HTR-8/SVneo (cell line): ENCODE results near the gene MAPK8IP3.
"Not testable (repeated sequence)": the region's sequence is repeated elsewhere in the genome, so short reads cannot be mapped to it uniquely, and the experiment has no call there.

Experiments used
- DNase-seq: peaks from one replicate; pipeline ENCODE4 v3.0.0; 2011; ENCODE audit warnings: low spot score, mixed read lengths; ENCODE audit not compliant: insufficient read length
- FAIRE-seq: peaks from 2 replicates; lab custom pipeline; 2011; peaks lifted over from hg19 to GRCh38; lab: Jason Lieb, UNC

The MAPK8IP3 gene

DNA sequence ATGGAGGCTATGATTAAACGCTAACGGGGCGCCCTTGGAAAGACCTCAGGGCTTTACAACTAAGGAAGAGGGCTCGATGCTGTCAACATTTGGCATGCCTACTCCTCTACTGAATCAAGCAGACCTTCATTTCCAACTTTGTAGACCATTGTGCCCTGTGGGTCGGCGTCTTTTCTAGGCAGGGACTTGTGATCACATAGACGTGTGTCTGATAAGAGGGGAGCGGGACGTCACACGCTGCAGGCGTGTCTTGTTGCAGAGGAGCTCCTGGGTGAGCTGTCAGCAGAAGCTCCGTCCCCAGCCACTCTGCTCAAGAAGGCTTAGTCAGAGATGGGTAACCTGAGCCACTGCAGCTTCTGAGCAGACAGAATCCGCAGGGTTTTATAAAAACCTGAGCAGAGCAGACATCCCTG is 2.8 kb downstream of the MAPK8IP3 start:
- FAIRE-seq, result peak; percentile 40
- DNase-seq, result no peak

DNA sequence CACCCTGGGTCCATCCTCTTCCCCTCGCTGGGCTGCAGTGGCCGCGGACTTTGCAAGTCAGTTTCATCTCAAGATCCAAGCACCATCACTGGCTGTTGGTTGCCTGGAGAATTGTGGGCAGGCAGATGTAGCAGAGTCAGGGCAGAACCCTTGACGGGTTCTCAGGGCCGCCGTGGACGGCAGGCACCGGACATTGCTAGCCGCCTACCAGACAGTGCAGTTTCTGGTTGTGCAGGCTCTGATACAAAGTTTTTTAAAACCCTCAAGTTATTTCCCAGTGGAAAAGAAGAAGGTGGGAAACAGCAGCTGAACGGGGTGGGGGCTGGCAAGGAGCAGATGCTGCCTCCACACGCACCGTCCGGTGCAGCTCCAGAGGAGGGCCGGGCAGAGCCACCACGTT is 3.4 kb downstream of the MAPK8IP3 start:
- FAIRE-seq, result no peak
- DNase-seq, result no peak

DNA sequence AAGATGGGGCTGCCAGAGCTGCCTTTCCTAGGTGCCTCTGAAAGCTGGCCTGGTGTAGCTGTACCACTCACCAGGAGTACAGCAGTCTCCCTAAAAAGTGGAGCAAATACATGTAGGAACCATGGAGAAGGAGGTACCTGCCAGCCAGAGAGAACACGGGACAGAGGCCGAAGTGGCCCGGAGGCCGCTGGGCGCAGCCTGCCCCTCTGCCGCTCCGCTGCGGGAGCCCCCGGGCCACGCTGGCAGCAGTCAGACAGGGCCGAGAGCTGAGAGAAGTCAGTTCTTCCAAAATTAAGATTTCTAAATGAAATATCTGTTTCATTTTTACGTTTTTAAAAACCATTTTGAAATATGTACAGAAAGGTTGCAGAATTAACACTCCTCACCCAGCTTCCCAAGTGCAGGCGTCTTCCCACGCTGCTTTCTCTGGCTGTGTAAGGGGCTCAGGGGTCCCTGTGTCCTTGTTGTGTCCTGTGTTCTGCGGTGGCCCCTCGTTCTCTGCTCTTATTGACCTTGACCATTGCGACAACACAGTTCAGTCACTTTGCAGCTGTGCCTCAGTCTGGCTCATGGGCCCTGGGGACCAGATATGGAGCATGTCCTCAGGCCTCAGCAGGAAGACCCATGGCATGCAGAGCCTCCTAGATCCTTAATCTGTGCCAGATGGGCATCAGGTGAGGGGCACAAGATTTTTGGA is 5.0 kb downstream of the MAPK8IP3 start:
- DNase-seq (no peak), FAIRE-seq (no peak)

DNA sequence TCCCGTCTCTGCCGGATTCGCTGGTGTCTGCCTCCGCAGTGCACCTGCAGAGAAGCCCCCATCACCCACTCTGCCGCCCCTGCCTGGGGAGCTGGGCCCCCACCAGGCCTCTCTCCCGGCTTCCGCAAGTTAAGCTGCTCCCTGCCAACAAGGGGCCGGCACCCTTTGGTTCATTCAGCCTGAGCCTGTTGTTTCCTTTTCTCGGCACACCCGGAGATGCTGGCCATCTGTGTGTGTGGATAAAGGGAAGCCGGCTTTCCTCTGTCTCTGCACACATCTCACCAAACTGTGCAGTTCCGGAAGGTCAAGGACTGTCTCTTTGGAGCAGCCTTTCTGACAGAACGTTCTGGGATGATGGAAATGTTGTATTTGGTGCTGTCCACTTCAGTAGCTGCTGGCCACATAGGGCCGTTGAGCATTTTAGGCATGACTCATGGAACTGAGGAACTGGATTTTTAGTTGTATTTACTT is 6.8 kb downstream of the MAPK8IP3 start:
- FAIRE-seq (peak; percentile 36), DNase-seq (no peak)

DNA sequence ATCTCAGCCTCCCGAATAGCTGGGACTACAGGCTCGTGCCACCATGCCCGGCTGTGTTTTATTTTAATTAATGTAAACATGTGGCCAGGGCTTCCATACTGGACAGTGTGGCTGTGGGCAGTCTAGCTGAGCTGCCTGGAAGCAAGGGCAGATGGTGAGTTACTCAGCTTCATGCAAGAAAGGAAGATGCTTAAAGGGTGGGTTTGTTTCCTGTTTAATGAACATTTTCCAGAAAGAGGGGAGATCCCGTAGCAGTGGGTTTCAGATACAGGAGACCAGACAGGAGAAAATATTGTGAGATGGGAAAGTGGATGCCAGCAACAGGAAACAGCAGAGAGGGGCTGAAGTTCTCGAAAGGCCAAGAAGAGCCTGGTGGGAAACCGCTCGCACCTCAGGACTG is 7.3 kb downstream of the MAPK8IP3 start:
- FAIRE-seq (no peak), DNase-seq (no peak)

DNA sequence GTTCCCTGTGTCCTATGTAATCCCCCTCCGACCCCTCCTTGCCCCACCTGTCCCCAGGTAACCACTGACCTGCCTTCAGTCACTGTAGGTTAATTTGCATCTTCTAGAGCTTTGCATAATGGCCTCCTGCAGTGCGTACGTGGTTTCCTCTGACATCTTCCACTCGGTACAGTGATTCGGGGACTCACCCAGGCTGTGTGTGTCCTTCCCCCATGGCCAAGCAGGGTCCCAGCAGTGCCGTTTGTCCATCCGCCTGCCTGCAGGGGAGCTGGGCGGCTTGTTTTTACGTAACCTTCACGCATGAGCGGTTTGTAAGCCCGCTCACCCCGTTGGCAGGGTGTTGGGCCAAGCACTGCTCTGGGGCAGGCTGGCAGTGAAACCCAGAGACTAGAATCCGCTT is 7.9 kb downstream of the MAPK8IP3 start:
- no peak for FAIRE-seq
- DNase-seq, result no peak

DNA sequence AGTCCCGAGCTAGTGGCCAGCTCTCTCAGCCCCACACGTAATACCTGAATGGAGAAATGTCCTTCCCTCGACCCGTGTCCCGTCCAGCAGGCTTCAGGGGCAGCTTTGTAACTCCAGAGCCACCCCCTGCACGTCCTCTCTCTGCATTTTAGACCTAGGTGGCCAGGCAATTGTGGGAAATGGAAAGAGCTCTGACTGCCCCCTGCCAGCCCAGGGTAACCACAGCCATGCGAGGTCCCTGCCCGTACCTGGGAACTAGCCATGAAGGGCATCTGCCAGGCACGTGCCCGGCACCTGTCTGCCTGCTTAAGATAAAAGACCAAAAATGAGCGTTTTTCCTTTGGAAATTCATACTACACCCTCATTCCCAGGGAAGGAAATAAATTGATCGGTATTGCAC is 9.2 kb downstream of the MAPK8IP3 start:
- FAIRE-seq, result no peak
- DNase-seq, result no peak

DNA sequence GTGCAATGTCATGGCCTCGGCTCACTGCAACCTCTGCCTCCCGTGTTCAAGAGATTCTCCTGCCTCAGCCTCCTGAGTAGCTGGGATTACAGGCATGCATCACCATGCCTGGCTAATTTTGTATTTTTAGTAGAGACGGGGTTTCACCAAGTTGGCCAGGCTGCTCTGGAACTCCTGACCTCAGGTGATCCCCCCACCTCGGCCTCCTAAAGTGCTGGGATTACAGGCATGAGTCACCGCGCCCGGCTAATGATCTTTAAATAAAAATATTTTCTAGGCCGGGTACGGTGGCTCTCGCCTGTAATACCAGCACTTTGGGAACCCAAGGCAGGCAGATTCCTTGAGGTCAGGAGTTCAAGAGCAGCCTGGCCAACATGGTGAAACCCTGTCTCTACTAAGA is 12.2 kb downstream of the MAPK8IP3 start:
- DNase-seq, FAIRE-seq: not testable (repeated sequence)

DNA sequence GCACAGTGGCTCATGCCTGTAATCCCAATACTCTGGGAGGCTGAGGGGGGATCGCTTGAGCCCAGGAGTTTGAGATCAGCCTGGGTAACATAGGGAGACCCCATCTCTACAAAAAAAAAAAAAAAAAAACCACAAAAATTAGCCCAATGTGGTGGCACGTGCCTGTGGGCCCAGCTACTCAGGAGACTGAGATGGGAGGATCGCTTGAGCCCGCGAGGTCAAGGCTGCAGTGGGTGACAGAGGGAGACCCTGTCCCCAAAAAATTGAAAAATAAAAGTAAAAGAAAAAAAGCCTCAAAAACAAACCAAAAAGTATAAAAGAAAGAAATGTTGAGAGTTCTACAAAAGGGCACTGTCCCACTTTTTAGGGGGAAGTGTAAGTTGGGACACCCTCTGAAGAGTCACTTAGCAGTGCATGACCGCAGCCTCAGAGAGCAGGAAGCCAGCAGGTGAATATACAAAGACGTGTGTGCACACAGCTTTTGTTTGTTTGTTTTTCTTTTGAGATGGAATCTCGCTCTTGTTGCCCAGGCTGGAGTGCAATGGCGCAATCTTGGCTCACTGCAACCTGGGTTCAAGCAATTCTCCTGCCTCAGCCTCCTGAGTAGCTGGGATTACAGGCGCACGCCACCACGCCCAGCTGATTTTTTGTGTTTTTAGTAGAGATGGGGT is 13.7 kb downstream of the MAPK8IP3 start:
- not testable (repeated sequence) for DNase-seq, FAIRE-seq

DNA sequence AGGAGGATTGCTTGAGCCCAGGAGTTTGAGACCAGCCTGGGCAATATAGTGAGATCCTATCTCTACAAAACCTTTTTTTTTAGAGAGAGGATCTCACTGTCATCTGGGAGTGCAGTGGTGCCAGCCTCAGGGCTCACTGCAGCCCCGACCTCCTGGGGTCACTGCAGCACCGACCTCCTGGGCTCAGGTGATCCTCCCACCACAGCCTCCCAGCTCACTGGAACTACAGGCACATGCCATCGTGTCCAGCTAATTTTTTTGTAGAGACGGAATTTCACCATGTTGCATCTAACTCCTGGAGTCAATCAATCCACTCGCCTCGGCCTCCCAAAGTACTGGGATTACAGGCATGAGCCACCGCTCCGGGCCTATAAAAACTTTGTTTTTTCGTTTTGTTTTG is 15.4 kb downstream of the MAPK8IP3 start:
- no peak for FAIRE-seq

DNA sequence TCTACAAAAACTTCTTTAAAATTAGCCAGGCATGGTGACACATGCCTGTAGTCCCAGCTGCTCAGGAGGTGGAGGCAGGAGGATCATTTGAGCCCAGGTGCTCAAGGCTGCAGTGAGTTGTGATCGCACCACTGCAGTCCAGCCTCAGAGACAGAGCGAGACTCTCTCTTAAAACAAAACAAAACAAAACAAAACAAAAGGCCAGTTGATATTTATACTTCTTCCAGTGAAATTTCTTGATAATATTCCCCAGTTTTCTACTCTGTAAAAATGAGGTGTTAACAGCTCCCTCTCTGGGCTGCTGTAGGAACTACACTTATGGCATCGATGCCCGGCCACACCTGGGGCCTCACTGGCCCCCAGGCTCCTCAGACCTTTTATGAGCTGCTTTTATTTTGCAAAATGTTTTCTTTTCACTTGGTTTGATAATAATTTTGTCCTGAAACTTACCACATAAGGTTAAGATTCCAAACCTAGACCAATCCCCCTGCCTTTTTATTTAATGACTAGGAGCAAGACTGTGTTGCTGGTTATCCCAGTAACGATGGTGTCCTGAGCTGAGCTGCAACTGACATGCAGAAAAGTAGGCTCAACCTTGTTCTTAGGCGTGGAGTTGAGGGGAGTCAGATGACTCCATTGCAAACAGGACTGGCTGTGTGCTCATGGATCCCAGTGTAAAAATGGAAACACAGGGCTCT is 17.6 kb downstream of the MAPK8IP3 start:
- FAIRE-seq (no peak), DNase-seq (peak; percentile 53)

More for the DNA sequence above, 15.4 kb downstream of the MAPK8IP3 start:
- DNase-seq, result no peak

DNA sequence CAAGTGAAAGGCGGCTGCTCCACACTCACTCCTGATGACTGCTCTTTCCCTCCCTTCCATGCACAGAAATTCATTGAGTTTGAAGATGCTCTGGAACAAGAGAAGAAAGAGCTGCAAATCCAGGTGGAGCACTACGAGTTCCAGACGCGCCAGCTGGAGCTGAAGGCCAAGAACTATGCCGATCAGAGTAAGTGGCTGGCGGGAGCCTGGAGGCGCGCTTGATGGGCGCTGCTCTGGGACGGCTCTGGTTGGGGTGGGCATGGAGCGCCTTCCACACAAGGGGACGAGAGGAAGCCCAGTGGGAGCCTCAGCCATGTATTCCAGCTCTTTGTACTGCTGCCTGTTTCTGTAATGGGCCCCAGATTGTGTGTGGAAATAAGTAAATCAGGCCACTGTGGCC is 18.5 kb downstream of the MAPK8IP3 start:
- FAIRE-seq, result no peak
- DNase-seq, result no peak

DNA sequence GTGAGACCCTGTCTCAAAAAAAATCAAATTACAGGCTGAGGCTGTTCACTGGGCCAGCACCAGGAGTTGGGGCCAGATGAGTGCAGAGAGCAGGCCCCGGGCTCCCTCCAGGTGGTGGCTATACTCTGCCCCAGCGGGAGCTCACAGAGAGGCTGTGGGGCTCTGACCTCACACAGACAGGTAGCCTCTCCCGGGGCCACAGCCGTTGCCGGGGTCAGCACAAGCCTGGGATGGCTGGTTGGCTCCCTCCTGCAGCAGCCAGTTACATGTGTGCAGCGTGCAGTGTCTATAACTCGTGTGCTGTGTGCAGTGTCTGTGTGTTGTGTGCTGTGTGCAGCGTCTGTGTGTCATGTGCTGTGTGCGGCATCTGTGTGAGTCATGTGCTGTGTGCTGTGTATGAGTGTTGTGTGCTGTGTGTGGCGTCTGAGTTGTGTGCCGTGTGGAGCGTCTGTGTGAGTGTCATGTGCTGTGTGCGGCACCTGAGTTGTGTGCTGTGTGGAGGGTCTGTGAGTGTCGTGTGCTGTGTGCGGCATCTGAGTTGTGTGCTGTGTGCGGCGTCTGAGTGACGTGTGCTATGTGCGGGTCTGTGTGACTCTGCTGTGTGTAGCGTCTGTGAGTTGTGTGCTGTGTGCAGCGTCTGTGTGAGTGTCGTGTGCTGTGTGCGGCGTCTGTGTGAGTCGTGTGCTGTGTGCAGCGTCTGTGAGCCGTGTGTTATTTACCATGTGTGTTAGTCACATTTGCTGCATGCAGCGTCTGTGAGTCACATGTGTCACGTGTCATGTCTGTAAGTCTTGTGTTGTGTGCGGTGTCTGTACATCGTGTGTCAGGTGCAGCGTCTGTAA is 20.9 kb downstream of the MAPK8IP3 start:
- FAIRE-seq, result peak; percentile 83
- no peak for DNase-seq

DNA sequence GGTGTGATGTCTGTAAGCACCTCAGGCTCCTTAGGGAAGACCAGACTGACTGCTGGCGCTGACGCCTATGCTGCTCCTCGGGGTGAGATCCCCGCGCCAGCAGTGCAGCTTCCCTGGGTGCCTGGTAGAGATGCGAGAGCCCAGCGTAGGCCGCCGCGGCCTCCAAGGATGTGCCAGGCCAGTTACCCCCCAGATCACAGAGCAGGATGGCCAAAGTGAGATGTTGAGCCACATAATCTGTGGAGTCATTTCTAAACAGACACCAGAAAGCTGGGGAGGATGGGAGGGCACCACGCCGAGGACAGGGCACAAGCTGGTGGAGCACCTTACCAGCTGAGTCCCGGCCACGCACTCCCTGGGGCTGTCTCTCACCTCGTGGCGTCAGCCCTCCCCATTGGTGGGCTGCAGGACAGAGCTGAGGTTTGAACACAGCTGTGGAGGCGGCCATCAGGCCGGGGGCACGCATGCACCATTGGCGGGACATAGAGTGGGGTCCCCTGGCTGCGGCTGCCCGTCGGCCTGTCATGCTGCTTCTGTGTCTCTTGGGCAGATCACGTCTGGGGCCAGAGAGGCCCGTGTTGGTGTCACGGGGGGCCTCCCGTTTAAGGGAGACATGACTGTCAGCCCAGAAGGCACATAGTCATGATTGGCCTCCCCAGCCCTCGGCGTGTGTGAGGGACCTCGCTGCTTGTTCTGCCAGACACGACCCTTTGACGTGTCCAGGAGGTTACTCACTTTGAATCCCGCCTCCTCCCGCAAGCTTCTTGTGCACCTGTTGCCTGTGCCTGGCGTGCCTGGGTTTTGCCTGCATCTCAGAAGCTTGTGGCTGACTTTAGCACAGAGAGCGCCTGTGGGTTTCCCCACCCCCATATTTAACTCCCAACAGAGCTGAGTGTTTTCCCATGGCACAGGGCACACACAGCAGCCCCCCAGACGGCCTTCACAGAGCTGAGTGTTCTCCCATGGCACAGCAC is 21.9 kb downstream of the MAPK8IP3 start:
- no peak for DNase-seq
- FAIRE-seq, result no peak

DNA sequence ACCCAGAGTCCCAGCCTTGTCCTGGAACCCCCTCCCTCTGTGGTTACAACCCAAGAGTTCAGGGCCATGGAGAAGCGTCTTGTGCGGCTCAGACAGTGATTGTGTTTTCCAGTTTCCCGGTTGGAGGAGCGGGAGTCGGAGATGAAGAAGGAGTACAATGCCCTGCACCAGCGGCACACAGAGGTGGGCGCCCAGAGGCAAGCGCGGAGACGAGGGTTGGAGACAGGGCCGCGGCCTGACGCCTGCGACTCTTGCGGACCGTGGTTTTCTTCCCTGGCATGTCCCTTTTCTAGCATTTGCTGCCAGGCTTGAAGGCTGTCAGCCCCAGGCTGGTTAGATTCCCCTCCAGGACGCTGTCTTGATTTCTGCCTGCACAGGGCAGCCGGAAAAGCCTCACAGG is 23.0 kb downstream of the MAPK8IP3 start:
- DNase-seq, result no peak
- FAIRE-seq, result no peak

DNA sequence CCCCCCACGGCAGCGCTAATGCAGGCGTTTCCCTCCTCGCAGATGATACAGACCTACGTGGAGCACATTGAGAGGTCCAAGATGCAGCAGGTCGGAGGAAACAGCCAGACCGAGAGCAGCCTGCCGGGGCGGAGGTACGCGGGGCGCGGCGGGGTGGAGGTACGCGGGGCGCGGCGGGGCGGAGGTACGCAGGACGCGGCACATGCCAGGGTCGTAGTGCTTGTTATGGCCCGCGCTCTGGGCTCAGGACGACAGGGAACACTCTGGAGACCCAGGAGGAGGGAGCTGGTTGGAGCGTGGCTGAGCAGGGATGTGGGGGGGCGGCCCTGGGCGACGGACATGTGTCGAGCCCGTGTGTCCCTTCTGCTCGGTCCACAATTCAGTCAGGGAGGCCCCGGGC is 23.4 kb downstream of the MAPK8IP3 start:
- no peak for DNase-seq
- FAIRE-seq, result no peak

DNA sequence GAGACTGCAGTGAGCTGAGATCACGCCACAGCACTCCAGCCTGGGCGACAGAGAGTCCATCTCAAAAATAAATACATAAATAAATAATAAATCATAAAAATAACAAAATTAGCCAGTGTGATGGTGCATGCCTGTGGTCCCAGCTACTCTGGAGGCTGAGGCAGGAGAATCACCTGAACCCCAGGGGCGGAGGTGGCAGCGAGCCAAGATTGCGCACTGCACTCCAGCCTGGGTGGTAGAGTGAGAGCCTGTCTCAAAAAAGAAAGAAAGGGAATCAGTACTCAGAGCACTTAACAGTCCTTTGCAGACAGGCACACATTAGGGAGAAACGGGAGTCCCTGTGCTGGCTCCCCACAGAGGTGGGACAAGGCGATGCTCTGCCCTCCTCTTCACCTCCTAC is 25.1 kb downstream of the MAPK8IP3 start:
- no peak for DNase-seq
- FAIRE-seq, result no peak

DNA sequence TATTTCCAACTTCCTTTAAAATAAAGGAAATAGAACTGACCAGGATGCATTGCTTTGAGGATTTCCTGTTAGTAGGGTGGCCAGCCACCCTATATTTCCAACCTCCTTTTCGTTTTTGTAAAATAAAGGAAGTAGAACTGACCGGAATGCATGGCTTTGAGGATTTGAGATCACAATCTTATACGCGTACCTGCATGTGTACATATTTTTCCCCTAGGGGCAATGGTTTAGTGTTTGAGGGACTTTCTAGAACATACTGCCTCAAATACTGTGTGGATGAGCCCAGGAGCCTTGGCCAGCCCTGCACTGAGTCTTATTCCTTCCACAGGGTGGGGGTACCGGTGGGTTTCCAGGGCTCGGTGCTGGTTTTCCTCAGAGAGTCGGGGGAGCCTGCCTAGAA is 25.6 kb downstream of the MAPK8IP3 start:
- no peak for FAIRE-seq
- no peak for DNase-seq

DNA sequence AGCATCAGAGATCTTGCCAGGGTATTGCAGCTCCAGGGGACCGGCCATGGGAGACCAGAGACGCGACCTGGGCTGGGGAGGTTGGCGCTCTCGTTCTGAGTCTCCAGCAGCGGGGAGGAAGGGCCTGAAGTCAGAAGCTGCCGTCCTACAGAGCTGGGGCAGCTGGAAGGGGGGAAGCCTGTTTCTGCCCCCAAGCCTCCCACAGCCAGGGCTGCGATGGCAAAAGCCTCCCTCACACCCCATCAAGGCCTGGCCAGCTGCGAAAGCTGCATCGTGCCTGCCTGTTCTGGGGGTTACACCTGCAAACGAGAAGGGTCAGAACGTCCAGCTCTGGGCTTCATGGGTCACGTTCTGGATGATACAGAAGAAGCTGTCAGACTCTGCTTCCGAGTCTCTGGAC is 26.1 kb downstream of the MAPK8IP3 start:
- FAIRE-seq (no peak), DNase-seq (no peak)
